Smooth muscle cell (in vitro differentiated cells): ENCODE data around the gene LIMD2. TPM values are rescaled to one million over a fixed set of nuclear protein-coding genes. Genes with fewer than 3 reads are reported as not detected.

Source experiments
- DNase-seq: peaks from one replicate; lab custom pipeline; 2025; ENCODE audit not compliant: unreplicated experiment; lab: John Stamatoyannopoulos, UW
- H2AFZ ChIP-seq: fragments of 200-600 bp; sonication (generic); 2 replicates; pipeline ENCODE4 v1.6.0; 2016; ENCODE audit warnings: antibody characterized with exemption, low read depth, mild to moderate bottlenecking
- H3F3A ChIP-seq: fragments of 200-600 bp; sonication (generic); 2 replicates; pipeline ENCODE4 v1.6.0; 2017; ENCODE audit warnings: antibody characterized with exemption, low read depth
- H3K27ac ChIP-seq: fragments of 200-600 bp; sonication (generic); 2 replicates; pipeline ENCODE4 v1.5.1; 2016; ENCODE audit warnings: low read depth, mild to moderate bottlenecking
- H3K27me3 ChIP-seq: fragments of 200-600 bp; sonication (generic); 2 replicates; pipeline ENCODE4 v1.6.1; 2016; ENCODE audit warnings: low read depth, mild to moderate bottlenecking
- H3K36me3 ChIP-seq: fragments of 200-600 bp; sonication (generic); 2 replicates; pipeline ENCODE4 v1.5.1; 2016; ENCODE audit warnings: low read depth
- H3K4me1 ChIP-seq: fragments of 200-600 bp; sonication (generic); 2 replicates; pipeline ENCODE4 v1.5.1; 2016; ENCODE audit warnings: low read depth
- H3K4me2 ChIP-seq: fragments of 200-600 bp; sonication (generic); 2 replicates; pipeline ENCODE4 v1.6.0; 2016; ENCODE audit warnings: mild to moderate bottlenecking
- H3K4me3 ChIP-seq: fragments of 200-600 bp; sonication (generic); 2 replicates; pipeline ENCODE4 v1.5.1; 2016; ENCODE audit warnings: mild to moderate bottlenecking
- H3K79me2 ChIP-seq: fragments of 200-600 bp; sonication (generic); 2 replicates; pipeline ENCODE4 v1.6.0; 2016; ENCODE audit warnings: low read depth, mild to moderate bottlenecking
- H3K9ac ChIP-seq: fragments of 200-600 bp; sonication (generic); 2 replicates; pipeline ENCODE4 v1.6.0; 2016; ENCODE audit warnings: low read depth
- H3K9me3 ChIP-seq: fragments of 200-600 bp; sonication (generic); replicated peaks from 2 replicates; pipeline ENCODE4 v1.5.1; 2016; ENCODE audit warnings: low read depth
- H4K20me1 ChIP-seq: fragments of 200-600 bp; sonication (generic); 2 replicates; pipeline ENCODE4 v1.6.0; 2016; ENCODE audit warnings: low read depth
- CTCF ChIP-seq: fragments of 200-600 bp; sonication (generic); IDR thresholded peaks from 2 replicates; pipeline ENCODE4 v1.5.1; 2017; ENCODE audit warnings: borderline replicate concordance, mild to moderate bottlenecking, antibody characterized with exemption; ENCODE audit not compliant: insufficient read depth, poor library complexity, severe bottlenecking
- WGBS: methylation state at CpG from one replicate; pipeline ENCODE4 v1.1.7; 2016; ENCODE audit warnings: low lambda C conversion rate; 5-methylcytosine and 5-hydroxymethylcytosine counted together
- polyA plus RNA-seq: library from polyadenylated mRNA; unstranded; fragments of >200 nt; fragmentation: Nextera tagmentation; extraction: Ambion mirVana; gene quantifications from 2 replicates; pipeline ENCODE4 v1.2.1, GENCODE V29; 2016
- total RNA-seq: library from RNA; depleted of rRNA; stranded (reverse); fragments of >200 nt; gene quantifications from 2 replicates; pipeline ENCODE4 v1.2.3, GENCODE V29; 2014

The LIMD2 gene
- total and polyA plus RNA-seq, 2 experiments from 2014 or later, result 40.7 to 124 TPM

GRCh38 chr17:63665527-63666214 lies 34.3 kb downstream of the LIMD2 start:
- Histone ChIP-seq H3K79me2 (no peaks in the 10 kb centered on the region), H3K27me3 (no peaks in the 10 kb centered on the region), H3K9ac (no peak overlapping the region), H3F3A (no peaks in the 10 kb centered on the region), H2AFZ (no peak overlapping the region), H3K4me3 (no peak overlapping the region), H3K9me3 (no peaks in the 10 kb centered on the region), H3K36me3 (no peaks in the 10 kb centered on the region), H4K20me1 (no peaks in the 10 kb centered on the region), H3K27ac (no peak overlapping the region), H3K4me2 (no peak overlapping the region), H3K4me1 (no peaks in the 10 kb centered on the region)
- no peak for TF ChIP-seq CTCF
- WGBS, result 91% methylated on average over 5 of the region's 5 CpGs
- DNase-seq, result no peak

GRCh38 chr17:63659850-63660249 lies 40.1 kb downstream of the LIMD2 start:
- WGBS, result 91% methylated on average over 3 of the region's 3 CpGs
- H3K4me3 ChIP-seq, result no peak overlapping the region
- no peaks in the 10 kb centered on the region for H3K36me3 ChIP-seq
- H3K4me1 ChIP-seq, result no peaks in the 10 kb centered on the region
- no peak overlapping the region for H3K9ac ChIP-seq
- H3F3A ChIP-seq, result no peaks in the 10 kb centered on the region
- DNase-seq, result no peak
- no peaks in the 10 kb centered on the region for H3K79me2 ChIP-seq
- no peak overlapping the region for H2AFZ ChIP-seq
- no peak overlapping the region for H3K27ac ChIP-seq
- TF ChIP-seq CTCF, result no peak
- no peak overlapping the region for H3K4me2 ChIP-seq
- no peaks in the 10 kb centered on the region for H3K27me3 ChIP-seq
- no peaks in the 10 kb centered on the region for H3K9me3 ChIP-seq
- H4K20me1 ChIP-seq, result no peaks in the 10 kb centered on the region

- no peak for TF ChIP-seq CTCF
- no peaks in the 10 kb centered on the region for H3K4me1 ChIP-seq
- no peaks in the 10 kb centered on the region for H3F3A ChIP-seq
- H2AFZ ChIP-seq, result no peak overlapping the region
- H3K36me3 ChIP-seq, result no peaks in the 10 kb centered on the region
- WGBS, result 86% methylated on average over 1 of the region's 1 CpG
- H3K27ac ChIP-seq, result no peak overlapping the region
- no peak overlapping the region for H3K4me3 ChIP-seq
- H3K79me2 ChIP-seq, result no peaks in the 10 kb centered on the region
- no peaks in the 10 kb centered on the region for H3K9me3 ChIP-seq
- H3K27me3 ChIP-seq, result no peaks in the 10 kb centered on the region
- no peak for DNase-seq
- no peak overlapping the region for H3K9ac ChIP-seq
- H3K4me2 ChIP-seq, result no peak overlapping the region
- no peaks in the 10 kb centered on the region for H4K20me1 ChIP-seq
Measured at GRCh38 chr17:63658366-63658765, 41.6 kb downstream of the LIMD2 start.

GRCh38 chr17:63657786-63658185 lies 42.1 kb downstream of the LIMD2 start:
- 90% methylated on average over 3 of the region's 3 CpGs for WGBS
- H3K4me2 ChIP-seq, result no peak overlapping the region

More at GRCh38 chr17:63657786-63658185, 42.1 kb downstream of the LIMD2 start:
- H3K36me3 ChIP-seq, result no peaks in the 10 kb centered on the region
- H3K27ac ChIP-seq, result no peak overlapping the region
- H3K4me3 ChIP-seq, result no peak overlapping the region
- DNase-seq, result no peak
- no peaks in the 10 kb centered on the region for H3F3A ChIP-seq
- H3K27me3 ChIP-seq, result no peaks in the 10 kb centered on the region
- no peak for TF ChIP-seq CTCF
- H4K20me1 ChIP-seq, result no peaks in the 10 kb centered on the region
- no peaks in the 10 kb centered on the region for H3K79me2 ChIP-seq
- H3K4me1 ChIP-seq, result no peaks in the 10 kb centered on the region
- H3K9ac ChIP-seq, result no peak overlapping the region
- H3K9me3 ChIP-seq, result no peaks in the 10 kb centered on the region
- no peak overlapping the region for H2AFZ ChIP-seq
